Measurements from ENCODE around the gene BANP.

GRCh38 chr16:88009563-88010342, 58.5 kb downstream of the BANP start:
- no peak for TF ChIP-seq CTCF (conservative IDR thresholded peaks at IDR 0.05; ENCODE audit: low read length)
- TF ChIP-seq EZH2phosphoT487 (IDR thresholded peaks at IDR 0.05; ENCODE audit: borderline replicate concordance, low read depth, low read length): no peak
